Sigmoid colon (tissue), 7 donors: Measurements from ENCODE around the gene RASL10A. TPM values are rescaled to one million over a fixed set of nuclear protein-coding genes. Genes with fewer than 3 reads are reported as not detected.

Experiments used
- DNase-seq: peaks from one replicate; pipeline ENCODE4 v3.0.0-alpha.2; 2019
- H3K27ac ChIP-seq, 4 donors: fragments of 200-600 bp; sonication (generic); one replicate each; pipeline ENCODE4 v1.5.1; 2016 to 2019; ENCODE audit warnings: mild to moderate bottlenecking in 1 of 4
- H3K27me3 ChIP-seq, 3 donors: fragments of 200-600 bp; sonication (generic); one replicate each; pipeline ENCODE4 v1.5.1; 2019; ENCODE audit warnings: mild to moderate bottlenecking in 1 of 3
- H3K36me3 ChIP-seq, 4 donors: fragments of 200-600 bp; sonication (generic); one replicate each; pipeline ENCODE4 v1.5.1; 2016 to 2019
- H3K4me1 ChIP-seq, 4 donors: fragments of 200-600 bp; sonication (generic); one replicate each; pipeline ENCODE4 v1.5.1; 2017 to 2019
- H3K4me3 ChIP-seq, 4 donors: fragments of 200-600 bp; sonication (generic); one replicate each; pipeline ENCODE4 v1.5.1; 2017 to 2019; ENCODE audit warnings: mild to moderate bottlenecking in 2 of 4, moderate library complexity in 1 of 4
- H3K9me3 ChIP-seq, 4 donors: fragments of 200-600 bp in 3 of 4; sonication (generic) in 3 of 4; one replicate each; pipeline versions ENCODE4 v1.5.1 to v1.6.1; 2013 to 2019
- EP300 ChIP-seq, 4 donors: sonication (generic); formaldehyde crosslinking; IDR thresholded peaks; one replicate each; pipeline ENCODE4 v1.6.1; 2017; ENCODE audit warnings: antibody characterized with exemption in 4 of 4
- POLR2A ChIP-seq, 2 donors: fragments of 450-650 bp; IDR thresholded peaks; one replicate each; pipeline ENCODE4 v1.6.1; 2016; ENCODE audit warnings: antibody characterized with exemption in 2 of 2, mild to moderate bottlenecking in 2 of 2, moderate library complexity in 2 of 2
- POLR2AphosphoS5 ChIP-seq, 4 donors: sonication (generic); formaldehyde crosslinking; IDR thresholded peaks; one replicate each; pipeline ENCODE4 v1.6.1; 2017; ENCODE audit warnings: antibody characterized with exemption in 4 of 4
- WGBS, 2 donors: extraction: QIAGEN DNeasy Blood & Tissue Kit; methylation state at CpG; one replicate each; pipeline ENCODE4 v1.1.7; 2013; 5-methylcytosine and 5-hydroxymethylcytosine counted together
- intact Hi-C: fragments of 100-400 bp; cut with DNase I; formaldehyde crosslinking; loops from one replicate; pipeline ENCODE4 v1.15.1; 2023
- polyA plus RNA-seq, 3 donors: library from polyadenylated mRNA; stranded (reverse); fragments of 200-250 nt; gene quantifications; one replicate each; pipeline ENCODE4 v1.2.3, GENCODE V29; 2013
- total RNA-seq, 4 donors: library from RNA; depleted of rRNA; stranded (reverse); fragments of >200 nt; gene quantifications; one replicate each; pipeline ENCODE4 v1.1.0, GENCODE V29; 2016
- TF ChIP-seq, protein P1 (sequence below), 4 experiments: fragments of 450-650 bp in 3 of 4; fragments of 200-600 bp in 1 of 4; IDR thresholded peaks; one replicate each; pipeline ENCODE4 v1.5.1; 2016 to 2019; ENCODE audit warnings: antibody characterized with exemption in 4 of 4, mild to moderate bottlenecking in 3 of 4, moderate library complexity in 2 of 4
- donor health status: healthy with polysubstance abuse.
- donor health status: Bipolar disorder and iron deficiency.
- donor health status: healthy.

Gene RASL10A
- total and polyA plus RNA-seq, 7 donors = 0.33 to 3.0 (median 1.4) TPM; not detected in 2

DNA sequence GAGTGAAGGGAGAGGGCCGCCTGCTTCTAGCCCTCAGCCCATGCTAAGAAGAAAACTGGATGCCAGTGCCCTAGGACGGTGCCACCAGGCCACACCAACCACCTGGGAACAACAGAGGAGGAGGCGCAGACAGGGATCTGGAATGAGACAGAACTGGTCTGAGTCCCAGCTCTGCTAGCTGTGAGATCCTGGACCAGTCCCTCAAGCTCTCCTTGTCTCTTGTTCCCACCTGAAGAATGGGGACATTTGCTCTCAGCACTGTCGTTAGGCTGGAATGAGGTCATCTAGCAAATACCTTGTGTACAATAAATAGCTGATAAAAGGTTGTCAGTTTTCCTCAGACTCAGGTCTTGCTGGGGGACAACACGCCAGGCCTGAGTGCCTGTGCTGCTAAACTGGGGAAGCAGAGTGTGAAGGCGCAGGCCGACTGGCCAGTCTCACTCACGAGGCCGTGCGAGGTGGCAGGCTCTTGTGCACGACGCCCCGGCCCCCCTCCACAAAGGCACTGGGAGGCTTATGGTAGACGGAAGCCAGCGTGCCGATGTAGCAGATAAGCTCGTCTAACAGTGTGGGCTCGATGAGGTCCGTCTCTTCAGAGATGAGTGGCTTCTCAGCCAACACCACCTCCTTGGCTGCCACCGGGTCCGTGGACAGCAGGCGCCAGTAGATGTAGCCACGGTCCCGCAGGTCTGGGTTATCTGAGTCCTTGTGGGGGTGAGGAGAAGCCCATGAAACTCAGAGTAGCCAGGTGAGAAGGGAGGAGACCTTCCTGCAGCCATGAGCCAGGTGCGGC is 25.8 kb upstream of the RASL10A start:
- H3K4me3 ChIP-seq = no peak overlapping the region
- DNase-seq = no peak
- no peaks in the 10 kb centered on the region for H3K9me3 ChIP-seq
- H3K27me3 ChIP-seq = no peaks in the 10 kb centered on the region
- WGBS, 2 donors = 94 to 95% methylated on average over 25 of the region's 25 CpGs
- peaks cover 22 to 72% (median 48%) of the 10 kb centered on the region in 4 donors for H3K36me3 ChIP-seq
- peaks cover 0 to 36% (median 33%) of the 10 kb centered on the region in 4 donors for H3K4me1 ChIP-seq
- intact Hi-C loops = no loop called here
- no peak overlapping the region for H3K27ac ChIP-seq
- no peak for TF ChIP-seq POLR2A (IDR thresholded peaks at IDR 0.05)
- TF ChIP-seq, protein P1, sequence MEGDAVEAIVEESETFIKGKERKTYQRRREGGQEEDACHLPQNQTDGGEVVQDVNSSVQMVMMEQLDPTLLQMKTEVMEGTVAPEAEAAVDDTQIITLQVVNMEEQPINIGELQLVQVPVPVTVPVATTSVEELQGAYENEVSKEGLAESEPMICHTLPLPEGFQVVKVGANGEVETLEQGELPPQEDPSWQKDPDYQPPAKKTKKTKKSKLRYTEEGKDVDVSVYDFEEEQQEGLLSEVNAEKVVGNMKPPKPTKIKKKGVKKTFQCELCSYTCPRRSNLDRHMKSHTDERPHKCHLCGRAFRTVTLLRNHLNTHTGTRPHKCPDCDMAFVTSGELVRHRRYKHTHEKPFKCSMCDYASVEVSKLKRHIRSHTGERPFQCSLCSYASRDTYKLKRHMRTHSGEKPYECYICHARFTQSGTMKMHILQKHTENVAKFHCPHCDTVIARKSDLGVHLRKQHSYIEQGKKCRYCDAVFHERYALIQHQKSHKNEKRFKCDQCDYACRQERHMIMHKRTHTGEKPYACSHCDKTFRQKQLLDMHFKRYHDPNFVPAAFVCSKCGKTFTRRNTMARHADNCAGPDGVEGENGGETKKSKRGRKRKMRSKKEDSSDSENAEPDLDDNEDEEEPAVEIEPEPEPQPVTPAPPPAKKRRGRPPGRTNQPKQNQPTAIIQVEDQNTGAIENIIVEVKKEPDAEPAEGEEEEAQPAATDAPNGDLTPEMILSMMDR (IDR thresholded peaks at IDR 0.05) = no peak
- no peak for TF ChIP-seq EP300 (IDR thresholded peaks at IDR 0.05)
- no peak for TF ChIP-seq POLR2AphosphoS5 (IDR thresholded peaks at IDR 0.05)

- no peaks in the 10 kb centered on the region for H3K27me3 ChIP-seq
- H3K4me1 ChIP-seq = peaks cover 0 to 29% (median 26%) of the 10 kb centered on the region in 4 donors
- 95% methylated on average over 8 of the region's 8 CpGs for WGBS, 2 donors
- no peak for TF ChIP-seq POLR2A (IDR thresholded peaks at IDR 0.05)
- TF ChIP-seq, protein P1 (IDR thresholded peaks at IDR 0.05) = no peak
- TF ChIP-seq POLR2AphosphoS5 (IDR thresholded peaks at IDR 0.05) = no peak
- no peak for TF ChIP-seq EP300 (IDR thresholded peaks at IDR 0.05)
- H3K36me3 ChIP-seq = peaks cover 22 to 79% (median 54%) of the 10 kb centered on the region in 4 donors
- no peak overlapping the region for H3K4me3 ChIP-seq
- DNase-seq = no peak
- no peaks in the 10 kb centered on the region for H3K9me3 ChIP-seq
- intact Hi-C loops = no loop called here
- H3K27ac ChIP-seq = no peak overlapping the region
These were observed 25.1 kb upstream of the RASL10A start for GRCh38 chr22:29340566-29340965.

GRCh38 chr22:29339381-29340235 is 24.1 kb upstream of the RASL10A start:
- H3K9me3 ChIP-seq = no peaks in the 10 kb centered on the region
- no peak overlapping the region for H3K4me3 ChIP-seq
- no peaks in the 10 kb centered on the region for H3K27me3 ChIP-seq
- no peak for DNase-seq
- peaks cover 0 to 19% (median 16%) of the 10 kb centered on the region in 4 donors for H3K4me1 ChIP-seq
- peaks cover 22 to 88% (median 59%) of the 10 kb centered on the region in 4 donors for H3K36me3 ChIP-seq
- TF ChIP-seq EP300 (IDR thresholded peaks at IDR 0.05) = no peak
- TF ChIP-seq POLR2A (IDR thresholded peaks at IDR 0.05) = no peak
- TF ChIP-seq POLR2AphosphoS5 (IDR thresholded peaks at IDR 0.05) = no peak
- TF ChIP-seq, protein P1 (IDR thresholded peaks at IDR 0.05) = no peak
- H3K27ac ChIP-seq = no peak overlapping the region
- intact Hi-C loops = no loop called here
- WGBS, 2 donors = 93 to 94% methylated on average over 23 of the region's 23 CpGs

DNA sequence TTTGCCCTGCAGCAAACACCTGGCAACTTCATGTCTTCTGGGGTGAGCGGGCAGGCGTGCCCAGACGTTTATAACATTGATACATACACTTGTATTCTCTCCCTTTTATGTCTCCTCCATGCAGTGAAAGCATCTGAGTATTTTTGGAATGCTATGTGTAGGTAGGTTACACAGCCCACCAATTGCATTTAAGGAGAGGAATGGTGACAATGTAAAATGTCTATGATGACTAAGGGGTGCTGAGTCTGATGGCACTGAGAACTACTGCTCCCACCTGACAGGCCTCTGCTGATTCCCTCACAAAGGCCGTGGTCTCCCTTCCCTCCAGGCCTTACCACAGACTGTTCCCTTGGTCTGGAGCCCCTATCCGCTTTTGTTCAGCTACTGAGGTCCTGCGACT is 22.9 kb upstream of the RASL10A start:
- H3K4me3 ChIP-seq = no peak overlapping the region
- TF ChIP-seq POLR2AphosphoS5 (IDR thresholded peaks at IDR 0.05) (no peak), POLR2A (IDR thresholded peaks at IDR 0.05) (no peak), EP300 (IDR thresholded peaks at IDR 0.05) (no peak)
- TF ChIP-seq, protein P1 (IDR thresholded peaks at IDR 0.05) = no peak
- WGBS, 2 donors = 91 to 92% methylated on average over 6 of the region's 6 CpGs
- intact Hi-C loops = no loop called here
- peaks cover 0 to 7% (median 6%) of the 10 kb centered on the region in 4 donors for H3K4me1 ChIP-seq
- no peaks in the 10 kb centered on the region for H3K27me3 ChIP-seq
- H3K27ac ChIP-seq = no peak overlapping the region
- H3K9me3 ChIP-seq = no peaks in the 10 kb centered on the region
- peaks cover 22 to 100% (median 66%) of the 10 kb centered on the region in 4 donors for H3K36me3 ChIP-seq
- DNase-seq = no peak
